ENCODE results near the gene ARL13A. TPM values are rescaled to one million over a fixed set of nuclear protein-coding genes. Genes with fewer than 3 reads are reported as not detected.

The ARL13A gene
- not detected for total RNA-seq (ENCODE audit: unreplicated experiment)
- long read RNA-seq, result 0 reads

GRCh38 chrX:100969408-100969807, at the start of gene ARL13A:
TSS of gene ARL13A (plus strand) at chrX:100969708. CDS start at chrX:100973690, 3,982 bp downstream.
- DNase-seq, result no peak
- no peak for TF ChIP-seq CTCF (IDR thresholded peaks at IDR 0.05; ENCODE audit: partially characterized antibody, unreplicated experiment)
- Mint-ChIP-seq H3K36me3 (ENCODE audit: unreplicated experiment) (no peaks in the 10 kb centered on the region), H3K9me3 (ENCODE audit: unreplicated experiment) (peaks cover 3% of the 10 kb centered on the region), H3K4me3 (ENCODE audit: unreplicated experiment) (no peak within 1 kb of the TSS), H3K4me1 (ENCODE audit: low read depth, unreplicated experiment) (no peaks in the 10 kb centered on the region), H3K27ac (ENCODE audit: unreplicated experiment) (no peak within 1 kb of the TSS), H3K27me3 (ENCODE audit: unreplicated experiment) (no peaks in the 10 kb centered on the region)

- Mint-ChIP-seq H3K27me3 (ENCODE audit: unreplicated experiment) (peaks cover 1% of the 10 kb centered on the region), H3K4me3 (ENCODE audit: unreplicated experiment) (no peak overlapping the region), H3K27ac (ENCODE audit: unreplicated experiment) (no peak overlapping the region), H3K9me3 (ENCODE audit: unreplicated experiment) (no peaks in the 10 kb centered on the region), H3K4me1 (ENCODE audit: low read depth, unreplicated experiment) (no peaks in the 10 kb centered on the region), H3K36me3 (ENCODE audit: unreplicated experiment) (no peaks in the 10 kb centered on the region)
- DNase-seq, result no peak
- TF ChIP-seq CTCF (IDR thresholded peaks at IDR 0.05; ENCODE audit: partially characterized antibody, unreplicated experiment), result no peak
Measured at GRCh38 chrX:100924375-100924774, 45.1 kb upstream of the ARL13A start.

- DNase-seq, result no peak
- no peak for TF ChIP-seq CTCF (IDR thresholded peaks at IDR 0.05; ENCODE audit: partially characterized antibody, unreplicated experiment)
Measured at GRCh38 chrX:100926453-100926852, 43.1 kb upstream of the ARL13A start.

GRCh38 chrX:100928660-100929613, 40.6 kb upstream of the ARL13A start, which contains the start of gene XKRX:
TSS of gene XKRX (minus strand) at chrX:100928917. CDS start at chrX:100928304, 613 bp downstream.
- peaks cover 7% of the 10 kb centered on the region for H3K36me3 Mint-ChIP-seq (ENCODE audit: unreplicated experiment)
- H3K27me3 Mint-ChIP-seq (ENCODE audit: unreplicated experiment), result peaks cover 1% of the 10 kb centered on the region
- DNase-seq, result peak; percentile 33
- no peak for TF ChIP-seq CTCF (IDR thresholded peaks at IDR 0.05; ENCODE audit: partially characterized antibody, unreplicated experiment)
- H3K27ac Mint-ChIP-seq (ENCODE audit: unreplicated experiment), result no peak within 1 kb of the TSS
- no peaks in the 10 kb centered on the region for H3K9me3 Mint-ChIP-seq (ENCODE audit: unreplicated experiment)
- peak within 1 kb of the TSS; percentile 89 for H3K4me3 Mint-ChIP-seq (ENCODE audit: unreplicated experiment)
- no peaks in the 10 kb centered on the region for H3K4me1 Mint-ChIP-seq (ENCODE audit: low read depth, unreplicated experiment)

More at GRCh38 chrX:100926453-100926852, 43.1 kb upstream of the ARL13A start:
- Mint-ChIP-seq H3K4me1 (ENCODE audit: low read depth, unreplicated experiment) (no peaks in the 10 kb centered on the region), H3K27me3 (ENCODE audit: unreplicated experiment) (peaks cover 1% of the 10 kb centered on the region), H3K36me3 (ENCODE audit: unreplicated experiment) (peaks cover 4% of the 10 kb centered on the region), H3K4me3 (ENCODE audit: unreplicated experiment) (no peak overlapping the region), H3K9me3 (ENCODE audit: unreplicated experiment) (no peaks in the 10 kb centered on the region), H3K27ac (ENCODE audit: unreplicated experiment) (no peak overlapping the region)

Measured in glutamatergic neuron (in vitro differentiated cells).